ENCODE measurements around the gene THYN1. TPM values are rescaled to one million over a fixed set of nuclear protein-coding genes. Genes with fewer than 3 reads are reported as not detected.

THYN1 gene
- total and polyA plus RNA-seq, 3 donors from 2014 or later = 85.0 to 94.0 (median 86.9) TPM

- Histone ChIP-seq H3K4me1 (no peaks in the 10 kb centered on the region), H3K27me3 (no peaks in the 10 kb centered on the region), H3K4me3 (no peak overlapping the region), H3K9me3 (no peaks in the 10 kb centered on the region), H3K27ac (no peak overlapping the region), H3K36me3 (ENCODE audit: low read depth, missing control alignments) (no peaks in the 10 kb centered on the region)
- intact Hi-C loops (cut with DNase I; ENCODE audit: low total_unique reads) = no loop called here
- WGBS, 2 donors = 89 to 94% methylated on average over 12 to 14 of the region's 14 CpGs
- TF ChIP-seq POLR2A (IDR thresholded peaks at IDR 0.05) = no peak
- no peak for TF ChIP-seq CTCF (IDR thresholded peaks at IDR 0.05)
- DNase-seq = no peak
Measured at GRCh38 chr11:134245434-134245833, 7.7 kb downstream of the THYN1 start.

DNA sequence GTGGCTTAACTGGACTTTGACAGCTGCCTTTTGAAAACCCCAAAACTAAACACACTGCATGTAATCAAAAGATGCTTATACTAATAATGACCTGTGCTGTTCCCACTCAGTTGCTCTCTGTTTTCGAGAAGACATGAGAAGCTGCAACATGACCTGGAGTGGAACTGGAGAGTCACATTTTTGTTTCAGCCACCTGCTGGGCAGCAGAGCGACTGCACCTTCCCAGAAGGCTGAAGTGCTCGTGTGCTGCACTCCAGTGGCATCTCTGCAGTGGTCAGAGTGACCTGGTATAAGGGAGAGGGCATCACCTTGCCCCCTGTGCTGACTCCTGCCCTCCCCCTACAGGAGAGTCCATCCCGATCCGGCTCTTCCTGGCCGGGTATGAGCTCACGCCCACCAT lies 8.6 kb downstream of the THYN1 start:
- TF ChIP-seq CTCF (IDR thresholded peaks at IDR 0.05) = peak; percentile 43 to 65 (median 60)
- no peak for TF ChIP-seq POLR2A (IDR thresholded peaks at IDR 0.05)
- Histone ChIP-seq H3K9me3 (no peaks in the 10 kb centered on the region), H3K36me3 (ENCODE audit: low read depth, missing control alignments) (no peaks in the 10 kb centered on the region), H3K27ac (no peak overlapping the region), H3K4me1 (no peaks in the 10 kb centered on the region), H3K4me3 (no peak overlapping the region), H3K27me3 (no peaks in the 10 kb centered on the region)
- WGBS, 2 donors = 51 to 92% methylated on average over 2 to 7 of the region's 7 CpGs
- intact Hi-C loops (cut with DNase I; ENCODE audit: low total_unique reads) = no loop called here
- peak; percentile 43 for DNase-seq

- no peak for DNase-seq
- Histone ChIP-seq H3K4me3 (no peak overlapping the region), H3K27ac (no peak overlapping the region), H3K27me3 (no peaks in the 10 kb centered on the region), H3K9me3 (no peaks in the 10 kb centered on the region), H3K4me1 (no peaks in the 10 kb centered on the region), H3K36me3 (ENCODE audit: low read depth, missing control alignments) (no peaks in the 10 kb centered on the region)
- TF ChIP-seq CTCF (IDR thresholded peaks at IDR 0.05) (no peak), POLR2A (IDR thresholded peaks at IDR 0.05) (no peak)
- intact Hi-C loops (cut with DNase I; ENCODE audit: low total_unique reads) = no loop called here
- WGBS, 2 donors = 93 to 97% methylated on average over 4 of the region's 4 CpGs
Measured at GRCh38 chr11:134243913-134244312, 9.2 kb downstream of the THYN1 start.

DNA sequence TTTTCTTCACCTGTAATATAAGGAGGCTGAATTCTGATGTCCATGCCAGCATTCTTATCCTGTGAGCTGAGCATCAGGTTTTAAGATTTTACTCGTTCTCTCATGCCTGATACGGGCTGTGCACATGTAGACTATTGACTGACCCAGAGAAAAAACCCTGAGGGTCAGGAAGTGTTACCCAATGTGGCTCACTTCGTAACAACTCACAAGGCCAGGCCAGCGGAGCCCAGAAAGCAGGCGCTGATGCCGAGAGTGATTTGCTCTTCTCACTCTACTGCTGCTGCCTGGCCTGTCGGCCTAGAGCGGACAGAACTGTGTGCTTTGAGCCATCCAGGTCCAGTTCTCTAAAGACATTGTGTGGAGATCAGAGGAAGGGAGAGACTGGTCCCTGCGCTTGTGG lies 10.8 kb downstream of the THYN1 start:
- TF ChIP-seq POLR2A (IDR thresholded peaks at IDR 0.05) (no peak), CTCF (IDR thresholded peaks at IDR 0.05) (no peak)
- Histone ChIP-seq H3K27ac (no peak overlapping the region), H3K4me3 (no peak overlapping the region), H3K4me1 (no peaks in the 10 kb centered on the region), H3K9me3 (no peaks in the 10 kb centered on the region), H3K36me3 (ENCODE audit: low read depth, missing control alignments) (no peaks in the 10 kb centered on the region), H3K27me3 (no peaks in the 10 kb centered on the region)
- DNase-seq = no peak
- 81 to 85% methylated on average over 9 of the region's 9 CpGs for WGBS, 2 donors
- intact Hi-C loops (cut with DNase I; ENCODE audit: low total_unique reads) = no loop called here

DNA sequence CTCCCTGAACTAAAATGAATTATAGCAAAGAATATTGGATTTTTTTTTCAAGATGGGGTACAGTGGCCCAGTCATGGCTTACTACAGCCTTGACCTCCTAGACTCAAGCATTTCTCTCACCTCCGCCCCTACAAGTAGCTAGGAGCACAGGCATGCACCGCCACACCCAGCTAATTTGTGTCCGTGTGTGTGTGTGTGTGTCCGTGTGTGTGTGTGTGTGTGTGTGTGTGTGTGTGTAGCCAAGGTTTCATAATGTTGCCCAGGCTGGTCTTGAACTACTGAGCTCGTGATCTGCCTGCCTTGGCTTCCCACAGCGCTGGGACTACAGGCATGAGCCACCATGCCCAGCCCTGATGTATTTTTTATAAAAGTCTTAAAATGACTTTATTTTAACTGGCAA lies 12.6 kb downstream of the THYN1 start:
- no peak overlapping the region for H3K4me3 ChIP-seq
- 58 to 62% methylated on average over 6 of the region's 6 CpGs for WGBS, 2 donors
- H3K9me3 ChIP-seq = no peaks in the 10 kb centered on the region
- no peak for DNase-seq
- TF ChIP-seq POLR2A (IDR thresholded peaks at IDR 0.05) (no peak), CTCF (IDR thresholded peaks at IDR 0.05) (no peak)
- no peaks in the 10 kb centered on the region for H3K27me3 ChIP-seq
- H3K4me1 ChIP-seq = peaks cover 1% of the 10 kb centered on the region
- intact Hi-C loops (cut with DNase I; ENCODE audit: low total_unique reads) = no loop called here
- no peaks in the 10 kb centered on the region for H3K36me3 ChIP-seq (ENCODE audit: low read depth, missing control alignments)
- no peak overlapping the region for H3K27ac ChIP-seq

Data from testis (tissue), 3 donors.